Gastrocnemius medialis (tissue), 4 donors: ENCODE data around the gene PRR33. TPM values are rescaled to one million over a fixed set of nuclear protein-coding genes. Genes with fewer than 3 reads are reported as not detected.

Experiments used
- ATAC-seq, 2 donors: fragments of 150-250 bp; one replicate each; pipeline ENCODE4 v1.9.1; 2016
- DNase-seq, 2 donors: peaks; one replicate each; pipeline ENCODE4 v3.0.0-alpha.2; 2019
- H3K27ac ChIP-seq, 4 donors: fragments of 200-600 bp; sonication (generic); 1 replicate in 1 of 4; 2 replicates in 3 of 4; pipeline ENCODE4 v1.5.1; 2016 to 2018; ENCODE audit warnings: mild to moderate bottlenecking in 2 of 4, moderate library complexity in 1 of 4
- H3K27me3 ChIP-seq, 3 donors: fragments of 200-600 bp; sonication (generic) in 2 of 3; 1 replicate in 1 of 3; 2 replicates in 2 of 3; pipeline versions ENCODE4 v1.5.1 to v1.6.0; 2016 to 2019; ENCODE audit warnings: mild to moderate bottlenecking in 1 of 3, moderate library complexity in 1 of 3
- H3K36me3 ChIP-seq, 2 donors: fragments of 200-600 bp; sonication (generic) in 1 of 2; one replicate each; pipeline ENCODE4 v1.5.1; 2017 to 2018
- H3K4me1 ChIP-seq, 2 donors: fragments of 200-600 bp; sonication (generic) in 1 of 2; one replicate each; pipeline ENCODE4 v1.5.1; 2016 to 2017; ENCODE audit warnings: mild to moderate bottlenecking in 2 of 2
- H3K4me3 ChIP-seq, 4 donors: fragments of 200-600 bp; sonication (generic) in 3 of 4; 1 replicate in 1 of 4; 2 replicates in 3 of 4; pipeline ENCODE4 v1.5.1; 2016 to 2019; ENCODE audit warnings: mild to moderate bottlenecking in 2 of 4
- H3K9me3 ChIP-seq, 3 donors: fragments of 200-600 bp; sonication (generic) in 2 of 3; 1 replicate in 1 of 3; 2 replicates in 2 of 3; pipeline ENCODE4 v1.5.1; 2016 to 2019
- POLR2A ChIP-seq, 2 donors: fragments of 450-650 bp; IDR thresholded peaks; one replicate each; pipeline ENCODE4 v1.6.1; 2017; ENCODE audit warnings: antibody characterized with exemption in 2 of 2, mild to moderate bottlenecking in 2 of 2, moderate library complexity in 2 of 2
- in situ Hi-C, 4 donors: fragments of 200-750 bp; cut with MboI; loops; one replicate each; pipeline versions ENCODE4 v1.15.0 to v1.8.0; 2017; ENCODE audit warnings: low sequenced_read_pairs in 4 of 4
- intact Hi-C: fragments of 100-400 bp; cut with DNase I; formaldehyde crosslinking; loops from one replicate; pipeline ENCODE4 v1.15.1; 2023; ENCODE audit warnings: low total_unique reads
- total RNA-seq, 4 donors: library from RNA; depleted of rRNA; stranded (reverse); fragments of >200 nt; gene quantifications; one replicate each; pipeline versions ENCODE4 v1.1.0 to v1.2.3, GENCODE V29; 2016
- TF ChIP-seq, protein P1 (sequence below), 5 experiments: fragments of 450-650 bp in 3 of 5; fragments of 200-600 bp in 2 of 5; sonication (generic) in 2 of 5; IDR thresholded peaks in 4 of 5; conservative IDR thresholded peaks in 1 of 5; 1 replicate in 4 of 5; 2 replicates in 1 of 5; pipeline ENCODE4 v1.5.1; 2016 to 2019; ENCODE audit warnings: antibody characterized with exemption in 5 of 5, mild to moderate bottlenecking in 3 of 5, moderate library complexity in 3 of 5

Gene PRR33
- total RNA-seq, 4 donors from 2014 or later, result 0.16 to 2.3 (median 1.0) TPM

DNA sequence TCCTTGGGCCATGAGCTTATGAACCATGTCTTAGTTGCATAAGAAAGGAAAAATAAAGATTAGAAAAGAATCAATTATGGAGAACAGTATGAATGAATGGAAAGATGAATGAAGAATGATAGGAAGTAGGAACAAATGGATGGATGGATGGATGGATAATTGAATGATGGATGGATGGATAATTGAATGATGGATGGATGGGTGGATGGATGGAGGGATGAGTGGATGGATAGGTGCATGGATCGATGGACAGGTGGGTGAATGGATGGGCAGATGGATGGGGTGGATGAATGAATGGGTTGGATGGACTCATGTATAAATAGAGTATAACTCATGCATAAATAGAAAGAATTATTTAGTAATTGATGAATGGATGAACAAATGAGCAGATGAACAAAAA, 31.6 kb downstream of the PRR33 start:
- H3K4me1 ChIP-seq, result peaks cover 21 to 22% of the 10 kb centered on the region in 2 donors
- DNase-seq (no peak), ATAC-seq (no peak)
- no peaks in the 10 kb centered on the region for H3K9me3 ChIP-seq
- H3K27me3 ChIP-seq, result no peaks in the 10 kb centered on the region
- no peak overlapping the region for H3K27ac ChIP-seq
- TF ChIP-seq, protein P1, sequence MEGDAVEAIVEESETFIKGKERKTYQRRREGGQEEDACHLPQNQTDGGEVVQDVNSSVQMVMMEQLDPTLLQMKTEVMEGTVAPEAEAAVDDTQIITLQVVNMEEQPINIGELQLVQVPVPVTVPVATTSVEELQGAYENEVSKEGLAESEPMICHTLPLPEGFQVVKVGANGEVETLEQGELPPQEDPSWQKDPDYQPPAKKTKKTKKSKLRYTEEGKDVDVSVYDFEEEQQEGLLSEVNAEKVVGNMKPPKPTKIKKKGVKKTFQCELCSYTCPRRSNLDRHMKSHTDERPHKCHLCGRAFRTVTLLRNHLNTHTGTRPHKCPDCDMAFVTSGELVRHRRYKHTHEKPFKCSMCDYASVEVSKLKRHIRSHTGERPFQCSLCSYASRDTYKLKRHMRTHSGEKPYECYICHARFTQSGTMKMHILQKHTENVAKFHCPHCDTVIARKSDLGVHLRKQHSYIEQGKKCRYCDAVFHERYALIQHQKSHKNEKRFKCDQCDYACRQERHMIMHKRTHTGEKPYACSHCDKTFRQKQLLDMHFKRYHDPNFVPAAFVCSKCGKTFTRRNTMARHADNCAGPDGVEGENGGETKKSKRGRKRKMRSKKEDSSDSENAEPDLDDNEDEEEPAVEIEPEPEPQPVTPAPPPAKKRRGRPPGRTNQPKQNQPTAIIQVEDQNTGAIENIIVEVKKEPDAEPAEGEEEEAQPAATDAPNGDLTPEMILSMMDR (IDR thresholded peaks at IDR 0.05 in 4 of 5, conservative IDR thresholded peaks at IDR 0.05 in 1 of 5), result no peak
- no peak for TF ChIP-seq POLR2A (IDR thresholded peaks at IDR 0.05)
- no peak overlapping the region for H3K4me3 ChIP-seq
- intact Hi-C loops (no loop called here), in situ Hi-C loops (no loop called here)
- H3K36me3 ChIP-seq, result no peaks in the 10 kb centered on the region

DNA sequence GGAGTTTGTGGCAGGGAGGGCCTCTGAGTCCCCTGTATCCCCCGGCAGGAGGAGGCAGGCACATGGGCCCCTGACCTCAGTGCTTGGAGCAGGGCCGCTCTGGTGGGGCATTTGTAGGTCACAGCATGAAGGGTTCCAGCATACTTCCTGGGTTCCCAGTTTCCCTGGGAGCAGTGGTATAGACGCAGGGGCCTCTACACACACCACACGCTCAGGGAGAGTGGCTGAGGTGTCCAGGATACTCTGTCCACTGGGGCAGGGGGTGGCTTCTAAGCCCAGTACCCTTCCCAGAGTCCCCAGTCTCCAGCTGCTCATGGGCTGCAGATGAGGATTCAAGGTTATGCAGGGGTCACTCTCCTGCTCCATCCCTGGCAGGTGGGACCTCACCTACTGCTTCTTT, 32.7 kb downstream of the PRR33 start:
- intact Hi-C loops (no loop called here), in situ Hi-C loops (no loop called here)
- no peak for TF ChIP-seq POLR2A (IDR thresholded peaks at IDR 0.05)
- TF ChIP-seq, protein P1 (IDR thresholded peaks at IDR 0.05 in 4 of 5, conservative IDR thresholded peaks at IDR 0.05 in 1 of 5), result no peak
- Histone ChIP-seq H3K27me3 (no peaks in the 10 kb centered on the region), H3K27ac (no peak overlapping the region), H3K4me1 (peaks cover 11 to 18% of the 10 kb centered on the region in 2 donors), H3K9me3 (no peaks in the 10 kb centered on the region), H3K36me3 (no peaks in the 10 kb centered on the region), H3K4me3 (no peak overlapping the region)
- ATAC-seq, result no peak
- DNase-seq, result no peak

DNA sequence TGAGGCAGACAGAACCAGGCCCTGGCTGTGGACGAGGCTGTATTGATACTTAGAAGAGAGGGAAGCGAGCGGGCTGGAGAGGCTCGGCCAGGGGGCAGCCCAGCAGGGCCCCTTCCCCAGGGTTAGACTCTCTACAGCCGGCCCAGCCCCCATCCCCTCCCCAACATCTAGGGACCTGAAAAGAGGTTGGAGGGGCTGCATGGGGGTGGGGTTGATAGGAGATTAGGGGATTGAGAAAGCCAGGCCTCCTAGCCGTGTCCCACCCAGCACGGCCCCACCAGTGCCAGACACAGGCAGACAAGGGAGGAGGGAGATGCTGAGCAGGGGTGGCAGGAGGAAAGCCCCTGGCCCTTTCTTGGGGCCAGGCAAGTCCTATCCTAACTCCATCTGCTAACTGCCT, 33.1 kb downstream of the PRR33 start:
- in situ Hi-C loops (no loop called here), intact Hi-C loops (no loop called here)
- no peak overlapping the region for H3K4me3 ChIP-seq
- no peaks in the 10 kb centered on the region for H3K27me3 ChIP-seq
- DNase-seq, result no peak
- ATAC-seq, result no peak
- peaks cover 7 to 14% of the 10 kb centered on the region in 2 donors for H3K4me1 ChIP-seq
- no peak for TF ChIP-seq POLR2A (IDR thresholded peaks at IDR 0.05)
- no peak overlapping the region for H3K27ac ChIP-seq
- H3K36me3 ChIP-seq, result no peaks in the 10 kb centered on the region
- no peaks in the 10 kb centered on the region for H3K9me3 ChIP-seq

DNA sequence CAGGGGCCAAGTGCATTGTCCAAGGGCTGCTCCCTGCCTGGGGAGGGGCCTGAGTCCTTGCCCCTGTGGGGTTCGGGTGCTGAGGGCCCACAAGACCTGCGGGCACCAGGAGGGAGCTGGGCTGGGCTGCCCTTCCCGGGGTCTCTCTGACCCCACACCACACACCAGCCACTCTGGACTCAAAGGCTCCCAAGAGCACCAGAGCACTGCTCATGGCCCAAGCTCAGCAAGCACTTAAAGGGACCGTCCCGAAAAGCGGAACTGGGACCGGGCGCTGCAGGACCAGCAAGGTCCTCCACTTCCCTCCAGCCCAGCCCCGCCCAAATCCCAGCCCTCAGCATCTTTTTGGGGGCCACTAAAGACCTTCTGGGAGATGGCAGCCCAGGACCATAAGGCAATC, 33.5 kb downstream of the PRR33 start:
- H3K4me1 ChIP-seq, result peaks cover 2 to 10% of the 10 kb centered on the region in 2 donors
- H3K36me3 ChIP-seq, result no peaks in the 10 kb centered on the region
- ATAC-seq, result no peak
- TF ChIP-seq, protein P1 (IDR thresholded peaks at IDR 0.05 in 4 of 5, conservative IDR thresholded peaks at IDR 0.05 in 1 of 5), result no peak
- TF ChIP-seq POLR2A (IDR thresholded peaks at IDR 0.05), result no peak
- intact Hi-C loops, result no loop called here
- no peak overlapping the region for H3K4me3 ChIP-seq
- in situ Hi-C loops, result no loop called here
- DNase-seq, result no peak
- no peaks in the 10 kb centered on the region for H3K9me3 ChIP-seq
- no peak overlapping the region for H3K27ac ChIP-seq
- H3K27me3 ChIP-seq, result no peaks in the 10 kb centered on the region

DNA sequence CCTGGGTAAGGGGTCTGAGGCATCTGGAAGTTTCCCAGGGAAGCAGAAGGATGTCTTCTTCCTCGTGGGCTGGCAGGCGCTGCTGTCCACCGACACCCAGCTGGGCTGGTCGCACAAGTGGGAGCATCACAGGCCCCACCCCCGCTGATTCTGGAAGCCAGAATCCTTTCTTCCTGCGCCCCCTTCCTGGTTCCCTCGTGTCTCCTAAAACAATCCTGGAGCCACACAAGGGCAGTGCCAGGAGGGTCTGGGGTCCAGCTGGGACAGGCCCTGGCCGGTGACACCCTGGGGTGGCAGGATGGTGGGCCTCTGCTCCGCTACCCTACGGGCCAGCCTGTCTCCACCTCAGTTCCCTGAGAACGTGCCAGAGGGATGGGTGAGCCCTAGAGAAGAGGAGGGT, 34.6 kb downstream of the PRR33 start:
- TF ChIP-seq POLR2A (IDR thresholded peaks at IDR 0.05), result no peak
- TF ChIP-seq, protein P1 (IDR thresholded peaks at IDR 0.05 in 4 of 5, conservative IDR thresholded peaks at IDR 0.05 in 1 of 5), result no peak
- in situ Hi-C loops (no loop called here), intact Hi-C loops (no loop called here)
- ATAC-seq, result no peak
- H3K4me3 ChIP-seq, result no peak overlapping the region
- no peaks in the 10 kb centered on the region for H3K27me3 ChIP-seq
- no peaks in the 10 kb centered on the region for H3K9me3 ChIP-seq
- no peak for DNase-seq
- no peak overlapping the region for H3K27ac ChIP-seq
- peaks cover 0 to 6% of the 10 kb centered on the region in 2 donors for H3K4me1 ChIP-seq
- no peaks in the 10 kb centered on the region for H3K36me3 ChIP-seq
